Activated CD8-positive, alpha-beta T cell treated with anti-CD3 and anti-CD28 coated beads for 36 hours (primary cell): ENCODE data around the gene GUCY1A2. TPM values are rescaled to one million over a fixed set of nuclear protein-coding genes. Genes with fewer than 3 reads are reported as not detected.

ENCODE experiments used
- ATAC-seq: fragments of 200-7000 bp; cut with Tn5 transposase; one replicate; pipeline ENCODE4 v1.10.0; 2021; ENCODE audit warnings: mild to moderate bottlenecking, moderate library complexity
- CTCF ChIA-PET: fragments of 350-600 bp; sonication (Branson Sonifier 250); formaldehyde crosslinking; loops from one replicate; lab custom pipeline; 2021; ENCODE audit warnings: antibody characterized with exemption; lab: Charles Lee
- POLR2A ChIA-PET: fragments of 350-600 bp; sonication (Branson Sonifier 250); formaldehyde crosslinking; loops from one replicate; lab custom pipeline; 2021; ENCODE audit warnings: antibody characterized with exemption; lab: Charles Lee
- DNase-seq: peaks from one replicate; pipeline ENCODE4 v3.0.0-alpha.2; 2020
- H3K27ac Mint-ChIP-seq: one replicate; pipeline ENCODE4 v1.8.0; 2021; ENCODE audit warnings: mild to moderate bottlenecking, mixed read lengths
- H3K27me3 Mint-ChIP-seq: one replicate; pipeline ENCODE4 v1.8.0; 2021; ENCODE audit warnings: mixed read lengths
- H3K36me3 Mint-ChIP-seq: one replicate; pipeline ENCODE4 v1.8.0; 2021; ENCODE audit warnings: low read depth, mixed read lengths
- H3K4me1 Mint-ChIP-seq: one replicate; pipeline ENCODE4 v1.8.0; 2021; ENCODE audit warnings: low read depth, mixed read lengths
- H3K4me3 Mint-ChIP-seq: one replicate; pipeline ENCODE4 v1.8.0; 2021; ENCODE audit warnings: mild to moderate bottlenecking, moderate library complexity, mixed read lengths
- H3K9me3 Mint-ChIP-seq: one replicate; pipeline ENCODE4 v1.8.0; 2021; ENCODE audit warnings: mixed read lengths
- CTCF ChIP-seq: fragments of 200-600 bp; IDR thresholded peaks from one replicate; pipeline ENCODE4 v1.8.0; 2022; ENCODE audit warnings: antibody characterized with exemption, mild to moderate bottlenecking
- intact Hi-C: fragments of 100-400 bp; cut with micrococcal nuclease; formaldehyde crosslinking; loops from one replicate; pipeline ENCODE4 v1.10.0; 2022
- total RNA-seq, 2 experiments: library from RNA; stranded (reverse); gene quantifications; one replicate each; pipeline ENCODE4 v1.2.3, GENCODE V29; 2021

Gene GUCY1A2
- total RNA-seq, 2 experiments from 2014 or later = not detected

- ATAC-seq (no peak), DNase-seq (no peak)
- TF ChIP-seq CTCF = no peak
- Mint-ChIP-seq H3K9me3 (no peaks in the 10 kb centered on the region), H3K4me3 (no peak overlapping the region), H3K4me1 (no peaks in the 10 kb centered on the region), H3K27me3 (no peaks in the 10 kb centered on the region), H3K27ac (no peak overlapping the region), H3K36me3 (no peaks in the 10 kb centered on the region)
- POLR2A ChIA-PET = no interaction called here
- intact Hi-C loops = no loop called here
- CTCF ChIA-PET = no interaction called here
These were observed 43.4 kb downstream of the GUCY1A2 start for GRCh38 chr11:106974831-106975230.

GRCh38 chr11:106971864-106972263, 46.4 kb downstream of the GUCY1A2 start:
- CTCF ChIA-PET = no interaction called here
- H3K27me3 Mint-ChIP-seq = no peaks in the 10 kb centered on the region
- no peak overlapping the region for H3K4me3 Mint-ChIP-seq
- ATAC-seq (no peak), DNase-seq (no peak)
- TF ChIP-seq CTCF = no peak
- intact Hi-C loops = no loop called here
- H3K4me1 Mint-ChIP-seq = no peaks in the 10 kb centered on the region
- H3K36me3 Mint-ChIP-seq = no peaks in the 10 kb centered on the region
- H3K27ac Mint-ChIP-seq = no peak overlapping the region
- H3K9me3 Mint-ChIP-seq = no peaks in the 10 kb centered on the region
- POLR2A ChIA-PET = no interaction called here

GRCh38 chr11:106969644-106970355, 48.5 kb downstream of the GUCY1A2 start:
- DNase-seq = no peak
- H3K4me3 Mint-ChIP-seq = no peak overlapping the region
- intact Hi-C loops = no loop called here
- ChIA-PET POLR2A (no interaction called here), CTCF (no interaction called here)
- ATAC-seq = no peak
- H3K27ac Mint-ChIP-seq = no peak overlapping the region
- H3K9me3 Mint-ChIP-seq = no peaks in the 10 kb centered on the region
- no peak for TF ChIP-seq CTCF
- no peaks in the 10 kb centered on the region for H3K36me3 Mint-ChIP-seq
- H3K27me3 Mint-ChIP-seq = no peaks in the 10 kb centered on the region
- H3K4me1 Mint-ChIP-seq = no peaks in the 10 kb centered on the region

- Mint-ChIP-seq H3K4me1 (no peaks in the 10 kb centered on the region), H3K36me3 (no peaks in the 10 kb centered on the region), H3K27ac (no peak overlapping the region), H3K27me3 (no peaks in the 10 kb centered on the region), H3K9me3 (no peaks in the 10 kb centered on the region), H3K4me3 (no peak overlapping the region)
- ChIA-PET CTCF (no interaction called here), POLR2A (no interaction called here)
- intact Hi-C loops = no loop called here
- ATAC-seq = no peak
- no peak for TF ChIP-seq CTCF
- DNase-seq = no peak
These were observed 55.3 kb downstream of the GUCY1A2 start for GRCh38 chr11:106962995-106963394.

GRCh38 chr11:106961518-106961917, 56.8 kb downstream of the GUCY1A2 start:
- ATAC-seq (no peak), DNase-seq (no peak)
- no peak for TF ChIP-seq CTCF
- Mint-ChIP-seq H3K4me3 (no peak overlapping the region), H3K36me3 (no peaks in the 10 kb centered on the region), H3K27me3 (no peaks in the 10 kb centered on the region), H3K9me3 (no peaks in the 10 kb centered on the region), H3K27ac (no peak overlapping the region), H3K4me1 (no peaks in the 10 kb centered on the region)
- POLR2A ChIA-PET = no interaction called here
- intact Hi-C loops = no loop called here
- CTCF ChIA-PET = no interaction called here
